ENCODE results near the gene DDR2.

The DDR2 gene

GRCh38 chr1:162717548-162718184 lies 85.4 kb downstream of the DDR2 start:
- no peaks in the 10 kb centered on the region for H3K79me1 ChIP-seq (ENCODE audit: low read depth, low read length)
- no CpG with 5 or more reads among the region's 1 CpG for WGBS, 2 donors (ENCODE audit: extremely low coverage in 2 of 2, insufficient read length in 2 of 2, insufficient replicate concordance in 1 of 2)
- no peak overlapping the region for H2BK120ac ChIP-seq (ENCODE audit: low read depth, low read length)
- no peak overlapping the region for H3K23ac ChIP-seq (ENCODE audit: low read depth, low read length, poor library complexity)
- H3K27me3 ChIP-seq (ENCODE audit: control insufficient read depth in 3 of 3, insufficient read depth in 3 of 3, low read depth in 1 of 3, low read length in 3 of 3): no peaks in the 10 kb centered on the region
- no peak for DNase-seq (ENCODE audit: low spot score)
- H3K4me3 ChIP-seq (ENCODE audit: low read length in 2 of 2): no peak overlapping the region
- no peak overlapping the region for H3K4ac ChIP-seq (ENCODE audit: low read length)
- H3K9me3 ChIP-seq (replicated peaks in 1 of 2; ENCODE audit: control insufficient read depth in 2 of 2, insufficient read depth in 1 of 2, low read depth in 1 of 2, low read length in 2 of 2): peaks cover 0 to 2% of the 10 kb centered on the region in 2 donors
- H3K4me2 ChIP-seq (ENCODE audit: insufficient read depth, low read length, poor library complexity, severe bottlenecking): no peak overlapping the region
- no peak overlapping the region for H2AFZ ChIP-seq (ENCODE audit: low read length)
- H3K14ac ChIP-seq (ENCODE audit: low read length): no peak overlapping the region
- H2BK5ac ChIP-seq (ENCODE audit: low read length): no peak overlapping the region
- H4K8ac ChIP-seq (ENCODE audit: low read depth, low read length): no peak overlapping the region
- no peak overlapping the region for H3K27ac ChIP-seq (replicated peaks; ENCODE audit: low read length)
- no peak overlapping the region for H3K18ac ChIP-seq (ENCODE audit: low read length)
- H2BK12ac ChIP-seq (ENCODE audit: low read length): no peak overlapping the region
- no peaks in the 10 kb centered on the region for H3K36me3 ChIP-seq (replicated peaks in 1 of 2; ENCODE audit: control insufficient read depth in 2 of 2, insufficient read depth in 2 of 2, low read length in 2 of 2)
- no peaks in the 10 kb centered on the region for H3K4me1 ChIP-seq (ENCODE audit: control insufficient read depth in 2 of 2, insufficient read depth in 1 of 2, low read depth in 1 of 2, low read length in 2 of 2)
- H2BK15ac ChIP-seq (ENCODE audit: low read length): no peak overlapping the region
- no peak overlapping the region for H4K91ac ChIP-seq (ENCODE audit: low read depth, low read length, poor library complexity)
- no peak overlapping the region for H3K9ac ChIP-seq (ENCODE audit: low read depth, low read length, poor library complexity)
- no peak overlapping the region for H2AK5ac ChIP-seq (ENCODE audit: low read depth, low read length)

GRCh38 chr1:162719678-162720077 lies 87.4 kb downstream of the DDR2 start:
- Histone ChIP-seq H3K9me3 (replicated peaks in 1 of 2; ENCODE audit: control insufficient read depth in 2 of 2, insufficient read depth in 1 of 2, low read depth in 1 of 2, low read length in 2 of 2) (peaks cover 0 to 2% of the 10 kb centered on the region in 2 donors), H3K27ac (replicated peaks; ENCODE audit: low read length) (no peak overlapping the region), H2BK5ac (ENCODE audit: low read length) (no peak overlapping the region), H3K14ac (ENCODE audit: low read length) (no peak overlapping the region), H2BK120ac (ENCODE audit: low read depth, low read length) (no peak overlapping the region), H3K4me3 (ENCODE audit: low read length in 2 of 2) (no peak overlapping the region), H4K8ac (ENCODE audit: low read depth, low read length) (no peak overlapping the region), H2BK12ac (ENCODE audit: low read length) (no peak overlapping the region), H2BK15ac (ENCODE audit: low read length) (no peak overlapping the region), H3K27me3 (ENCODE audit: control insufficient read depth in 3 of 3, insufficient read depth in 3 of 3, low read depth in 1 of 3, low read length in 3 of 3) (no peaks in the 10 kb centered on the region), H3K36me3 (replicated peaks in 1 of 2; ENCODE audit: control insufficient read depth in 2 of 2, insufficient read depth in 2 of 2, low read length in 2 of 2) (no peaks in the 10 kb centered on the region), H2AFZ (ENCODE audit: low read length) (no peak overlapping the region), H4K91ac (ENCODE audit: low read depth, low read length, poor library complexity) (no peak overlapping the region), H3K4me2 (ENCODE audit: insufficient read depth, low read length, poor library complexity, severe bottlenecking) (no peak overlapping the region), H3K4me1 (ENCODE audit: control insufficient read depth in 2 of 2, insufficient read depth in 1 of 2, low read depth in 1 of 2, low read length in 2 of 2) (no peaks in the 10 kb centered on the region), H3K18ac (ENCODE audit: low read length) (no peak overlapping the region), H3K9ac (ENCODE audit: low read depth, low read length, poor library complexity) (no peak overlapping the region), H3K4ac (ENCODE audit: low read length) (no peak overlapping the region), H3K23ac (ENCODE audit: low read depth, low read length, poor library complexity) (no peak overlapping the region), H3K79me1 (ENCODE audit: low read depth, low read length) (no peaks in the 10 kb centered on the region), H2AK5ac (ENCODE audit: low read depth, low read length) (no peak overlapping the region)
- no CpG with 5 or more reads among the region's 1 CpG for WGBS, 2 donors (ENCODE audit: extremely low coverage in 2 of 2, insufficient read length in 2 of 2, insufficient replicate concordance in 1 of 2)
- no peak for DNase-seq (ENCODE audit: low spot score)

- WGBS, 2 donors (ENCODE audit: extremely low coverage in 2 of 2, insufficient read length in 2 of 2, insufficient replicate concordance in 1 of 2): no CpG with 5 or more reads among the region's 1 CpG
Measured at GRCh38 chr1:162720996-162721395, 88.7 kb downstream of the DDR2 start.

GRCh38 chr1:162721471-162721870 lies 89.2 kb downstream of the DDR2 start:
- Histone ChIP-seq H3K4ac (ENCODE audit: low read length) (no peak overlapping the region), H3K4me2 (ENCODE audit: insufficient read depth, low read length, poor library complexity, severe bottlenecking) (no peak overlapping the region), H3K27me3 (ENCODE audit: control insufficient read depth in 3 of 3, insufficient read depth in 3 of 3, low read depth in 1 of 3, low read length in 3 of 3) (no peaks in the 10 kb centered on the region), H3K27ac (replicated peaks; ENCODE audit: low read length) (no peak overlapping the region), H3K4me3 (ENCODE audit: low read length in 2 of 2) (no peak overlapping the region), H2BK15ac (ENCODE audit: low read length) (no peak overlapping the region), H3K9me3 (replicated peaks in 1 of 2; ENCODE audit: control insufficient read depth in 2 of 2, insufficient read depth in 1 of 2, low read depth in 1 of 2, low read length in 2 of 2) (peaks cover 0 to 2% of the 10 kb centered on the region in 2 donors), H2AFZ (ENCODE audit: low read length) (no peak overlapping the region), H4K8ac (ENCODE audit: low read depth, low read length) (no peak overlapping the region), H3K4me1 (ENCODE audit: control insufficient read depth in 2 of 2, insufficient read depth in 1 of 2, low read depth in 1 of 2, low read length in 2 of 2) (peaks cover 0 to under 1% of the 10 kb centered on the region in 2 donors), H3K18ac (ENCODE audit: low read length) (no peak overlapping the region), H4K91ac (ENCODE audit: low read depth, low read length, poor library complexity) (no peak overlapping the region), H3K23ac (ENCODE audit: low read depth, low read length, poor library complexity) (no peak overlapping the region), H3K9ac (ENCODE audit: low read depth, low read length, poor library complexity) (no peak overlapping the region), H2BK5ac (ENCODE audit: low read length) (no peak overlapping the region), H2BK12ac (ENCODE audit: low read length) (no peak overlapping the region), H3K36me3 (replicated peaks in 1 of 2; ENCODE audit: control insufficient read depth in 2 of 2, insufficient read depth in 2 of 2, low read length in 2 of 2) (no peaks in the 10 kb centered on the region), H2BK120ac (ENCODE audit: low read depth, low read length) (no peak overlapping the region), H3K14ac (ENCODE audit: low read length) (no peak overlapping the region), H2AK5ac (ENCODE audit: low read depth, low read length) (no peak overlapping the region), H3K79me1 (ENCODE audit: low read depth, low read length) (no peaks in the 10 kb centered on the region)
- DNase-seq (ENCODE audit: low spot score): no peak

More at GRCh38 chr1:162720996-162721395, 88.7 kb downstream of the DDR2 start:
- Histone ChIP-seq H3K4me3 (ENCODE audit: low read length in 2 of 2) (no peak overlapping the region), H4K8ac (ENCODE audit: low read depth, low read length) (no peak overlapping the region), H3K14ac (ENCODE audit: low read length) (no peak overlapping the region), H3K9ac (ENCODE audit: low read depth, low read length, poor library complexity) (no peak overlapping the region), H3K36me3 (replicated peaks in 1 of 2; ENCODE audit: control insufficient read depth in 2 of 2, insufficient read depth in 2 of 2, low read length in 2 of 2) (no peaks in the 10 kb centered on the region), H2BK12ac (ENCODE audit: low read length) (no peak overlapping the region), H3K27ac (replicated peaks; ENCODE audit: low read length) (no peak overlapping the region), H2AK5ac (ENCODE audit: low read depth, low read length) (no peak overlapping the region), H4K91ac (ENCODE audit: low read depth, low read length, poor library complexity) (no peak overlapping the region), H3K18ac (ENCODE audit: low read length) (no peak overlapping the region), H3K79me1 (ENCODE audit: low read depth, low read length) (no peaks in the 10 kb centered on the region), H3K4ac (ENCODE audit: low read length) (no peak overlapping the region), H3K9me3 (replicated peaks in 1 of 2; ENCODE audit: control insufficient read depth in 2 of 2, insufficient read depth in 1 of 2, low read depth in 1 of 2, low read length in 2 of 2) (peaks cover 0 to 2% of the 10 kb centered on the region in 2 donors), H2BK120ac (ENCODE audit: low read depth, low read length) (no peak overlapping the region), H2BK5ac (ENCODE audit: low read length) (no peak overlapping the region), H3K4me2 (ENCODE audit: insufficient read depth, low read length, poor library complexity, severe bottlenecking) (no peak overlapping the region), H3K27me3 (ENCODE audit: control insufficient read depth in 3 of 3, insufficient read depth in 3 of 3, low read depth in 1 of 3, low read length in 3 of 3) (no peaks in the 10 kb centered on the region), H2AFZ (ENCODE audit: low read length) (no peak overlapping the region), H2BK15ac (ENCODE audit: low read length) (no peak overlapping the region), H3K4me1 (ENCODE audit: control insufficient read depth in 2 of 2, insufficient read depth in 1 of 2, low read depth in 1 of 2, low read length in 2 of 2) (no peaks in the 10 kb centered on the region), H3K23ac (ENCODE audit: low read depth, low read length, poor library complexity) (no peak overlapping the region)
- DNase-seq (ENCODE audit: low spot score): no peak
